Measurements from ENCODE around the gene ATG101. TPM values are rescaled to one million over a fixed set of nuclear protein-coding genes. Genes with fewer than 3 reads are reported as not detected.
A peak's percentile ranks its signal among the peaks of the same experiment; 100 is the strongest.

The ATG101 gene, protein sequence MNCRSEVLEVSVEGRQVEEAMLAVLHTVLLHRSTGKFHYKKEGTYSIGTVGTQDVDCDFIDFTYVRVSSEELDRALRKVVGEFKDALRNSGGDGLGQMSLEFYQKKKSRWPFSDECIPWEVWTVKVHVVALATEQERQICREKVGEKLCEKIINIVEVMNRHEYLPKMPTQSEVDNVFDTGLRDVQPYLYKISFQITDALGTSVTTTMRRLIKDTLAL
- 24.9 TPM for total RNA-seq
- long read RNA-seq, transcript ATG101-201 (4 exons, 1,439 nt): major isoform, 26 of 30 reads
- long read RNA-seq, partial matches to known transcripts: 1 of 30 reads
- long read RNA-seq, other reads (novel, unspliced or antisense): 0 of 30 reads

DNA sequence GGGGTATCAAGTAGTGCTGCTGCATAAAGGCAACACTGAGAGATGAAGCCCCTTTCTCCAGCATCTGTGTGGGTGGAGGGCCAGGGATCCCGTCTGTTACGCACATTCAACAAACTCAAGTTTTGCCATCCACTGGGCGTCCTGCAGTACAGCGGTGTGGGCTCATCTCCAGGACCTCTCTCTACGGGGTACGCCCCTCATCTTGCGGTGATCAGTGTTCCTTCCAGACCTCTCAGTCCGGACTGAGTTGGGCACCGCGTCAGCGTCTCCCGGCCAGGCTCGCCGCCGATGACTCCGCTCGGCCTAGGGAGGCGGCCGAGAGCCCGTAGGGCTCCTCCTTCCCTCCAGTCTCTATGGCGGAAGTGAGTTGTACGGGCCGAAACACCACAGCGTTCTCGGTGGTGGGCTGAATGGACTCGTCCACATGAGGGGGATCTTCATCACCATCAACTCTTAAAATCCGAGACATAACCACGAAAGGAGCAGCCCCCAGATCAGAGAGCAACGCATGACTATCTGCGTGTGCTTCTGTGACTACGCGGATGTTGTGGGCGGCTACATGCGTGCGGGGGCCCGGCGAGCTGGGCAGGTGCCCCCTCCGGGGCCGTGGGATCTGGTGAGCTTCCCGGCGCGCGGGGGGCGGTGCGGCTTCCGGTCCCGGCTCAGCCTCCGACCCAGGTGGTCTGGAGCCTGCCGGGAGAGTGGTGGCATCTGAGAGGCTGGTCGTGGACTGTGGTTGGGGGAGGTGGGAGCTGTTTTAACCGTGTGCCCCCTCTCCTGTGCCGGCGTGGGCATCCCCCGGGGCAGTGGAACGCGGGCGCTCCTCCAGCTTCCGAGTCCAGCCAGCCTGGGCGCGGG, at the start of gene ATG101:
Gene ATG101, plus strand, starts transcription at position 652 of the 858 bp plus-strand sequence. CDS start 3,673 bp downstream, outside the sequence.
- intact Hi-C loops (cut with DNase I): loop anchor here (1.0 kb wide), 2 partner anchors 18 to 44 kb away; partner anchors contain the start of gene NR4A1
- ATAC-seq (peak; percentile 99), DNase-seq (ENCODE audit: missing footprints) (peak; percentile 93)

- DNase-seq (ENCODE audit: missing footprints) (peak; percentile 68), ATAC-seq (no peak)
- intact Hi-C loops (cut with DNase I): no loop called here
Measured at GRCh38 chr12:52020539-52021336, 49.0 kb upstream of the ATG101 start.

DNA sequence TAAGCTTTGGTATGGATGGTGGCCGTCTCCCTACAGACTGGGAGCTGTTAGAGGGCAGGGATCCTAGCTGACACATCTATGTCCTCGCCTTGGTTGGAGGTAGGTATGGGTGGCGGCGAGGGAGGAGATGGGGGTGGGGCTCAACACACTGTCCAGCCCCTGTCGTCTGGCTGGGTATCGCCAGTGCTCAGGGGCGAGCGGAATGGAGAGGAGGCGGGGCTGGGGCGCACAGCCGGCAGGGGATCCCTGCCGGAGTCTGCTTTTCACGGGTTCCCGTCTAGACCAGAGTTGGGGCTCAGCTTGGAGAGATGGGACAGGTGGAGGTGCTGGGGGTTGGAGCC, 47.0 kb upstream of the ATG101 start:
- intact Hi-C loops (cut with DNase I): loop anchor here (1.0 kb wide), 2 partner anchors 19 to 30 kb away; no protein-coding TSS in a partner anchor
- ATAC-seq: no peak
- DNase-seq (ENCODE audit: missing footprints): no peak

DNA sequence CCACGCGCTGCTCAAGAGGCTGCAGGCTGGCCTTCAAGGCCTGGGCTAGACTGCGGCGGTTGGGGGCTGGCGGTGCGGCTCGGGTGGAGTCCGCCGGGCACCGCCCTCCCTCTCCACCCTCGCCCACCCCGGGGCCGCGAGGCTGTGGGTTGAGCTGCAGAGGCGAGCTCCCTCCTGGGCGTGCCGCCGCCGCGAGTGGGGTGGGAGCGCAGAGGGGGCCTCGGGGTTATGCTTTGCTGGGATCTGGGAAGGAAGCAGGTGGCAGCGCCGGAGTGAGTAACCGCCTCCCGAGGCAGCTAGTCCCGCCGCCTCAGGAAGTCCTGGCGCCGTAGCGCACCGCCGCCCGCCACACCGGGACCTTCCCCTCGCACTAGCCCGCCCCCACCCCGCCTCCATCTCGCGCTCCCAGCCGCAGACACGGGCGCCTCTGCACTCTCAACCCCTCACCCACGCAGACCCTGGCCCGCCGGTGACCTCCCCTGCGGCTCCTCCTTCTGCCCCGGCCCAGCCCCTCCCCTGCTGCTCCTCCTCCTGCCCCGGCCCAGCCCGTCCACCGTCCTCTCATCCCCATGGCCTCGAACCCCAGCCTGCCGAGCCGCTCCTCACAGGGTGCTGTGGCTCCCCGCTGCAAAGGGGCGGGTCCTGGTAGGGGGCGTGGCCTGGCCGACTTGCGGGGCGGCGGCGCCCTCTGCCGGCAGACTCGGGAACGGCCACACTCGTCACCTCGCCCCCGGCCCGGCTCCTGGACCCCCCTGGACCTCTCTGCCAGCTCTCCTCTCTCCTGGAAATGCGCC, 46.4 kb upstream of the ATG101 start:
- ATAC-seq (peak; percentile 62), DNase-seq (ENCODE audit: missing footprints) (peak; percentile 96)
- intact Hi-C loops (cut with DNase I): loop anchor here (1.0 kb wide), 2 partner anchors 19 to 30 kb away; no protein-coding TSS in a partner anchor

GRCh38 chr12:52023976-52024688, 45.6 kb upstream of the ATG101 start:
- peak; percentile 50 for DNase-seq (ENCODE audit: missing footprints)
- intact Hi-C loops (cut with DNase I): loop anchor here (1.0 to 2.0 kb wide), 3 partner anchors 20 to 95 kb away; no protein-coding TSS in a partner anchor
- ATAC-seq: no peak

DNA sequence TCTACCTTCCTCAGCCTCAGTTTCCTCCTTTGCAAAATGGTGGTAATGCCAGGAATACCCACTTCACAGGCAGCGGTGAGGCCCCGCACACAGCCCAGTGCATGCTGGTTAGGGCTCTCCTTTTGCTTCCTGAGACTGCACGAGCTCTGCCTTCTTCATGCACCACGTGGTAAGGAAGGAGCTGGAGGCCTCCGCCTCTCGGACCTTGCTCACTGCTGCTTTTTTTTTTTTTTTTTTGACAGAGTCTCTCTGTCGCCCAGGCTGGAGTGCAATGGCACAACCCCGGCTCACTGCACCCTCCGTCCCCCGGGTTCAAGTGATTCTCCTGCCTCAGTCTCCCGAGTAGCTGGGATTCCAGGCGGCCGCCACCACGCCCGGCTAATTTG, 44.9 kb upstream of the ATG101 start:
- DNase-seq (ENCODE audit: missing footprints) (peak; percentile 76), ATAC-seq (no peak)
- intact Hi-C loops (cut with DNase I): loop anchor here (1.0 to 2.0 kb wide), 4 partner anchors 26 to 94 kb away; partner anchors contain the start of genes ATG101 and NR4A1

GRCh38 chr12:52026263-52026662, 43.5 kb upstream of the ATG101 start:
- intact Hi-C loops (cut with DNase I): no loop called here
- ATAC-seq: peak; percentile 10
- no peak for DNase-seq (ENCODE audit: missing footprints)

GRCh38 chr12:52027085-52027843, 42.5 kb upstream of the ATG101 start:
- DNase-seq (ENCODE audit: missing footprints): peak; percentile 83
- ATAC-seq: peak; percentile 52
- intact Hi-C loops (cut with DNase I): no loop called here

- DNase-seq (ENCODE audit: missing footprints): no peak
- intact Hi-C loops (cut with DNase I): no loop called here
- ATAC-seq: peak; percentile 13
Measured at GRCh38 chr12:52029685-52030084, 40.1 kb upstream of the ATG101 start.

DNA sequence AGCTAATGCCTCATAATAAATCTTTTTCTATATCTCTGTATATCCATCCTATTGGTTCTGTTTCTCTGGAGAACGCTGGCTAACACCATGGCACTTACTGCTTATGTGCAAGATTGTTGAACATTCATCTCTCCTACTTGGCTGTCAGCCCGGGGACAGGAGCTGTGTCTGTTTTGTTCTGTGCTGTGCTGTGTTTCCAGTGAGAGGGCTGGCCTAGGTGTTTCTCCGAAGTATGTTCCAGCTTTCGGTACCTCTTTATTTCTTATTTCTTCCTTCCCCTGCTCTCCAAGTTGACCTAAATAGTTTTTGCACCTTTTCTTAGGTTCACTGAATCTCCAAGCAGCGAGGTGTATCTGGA, 37.4 kb upstream of the ATG101 start:
- DNase-seq (ENCODE audit: missing footprints) (no peak), ATAC-seq (peak; percentile 46)
- intact Hi-C loops (cut with DNase I): loop anchor here (2.0 kb wide), 1 partner anchor 94 kb away; no protein-coding TSS in a partner anchor

DNA sequence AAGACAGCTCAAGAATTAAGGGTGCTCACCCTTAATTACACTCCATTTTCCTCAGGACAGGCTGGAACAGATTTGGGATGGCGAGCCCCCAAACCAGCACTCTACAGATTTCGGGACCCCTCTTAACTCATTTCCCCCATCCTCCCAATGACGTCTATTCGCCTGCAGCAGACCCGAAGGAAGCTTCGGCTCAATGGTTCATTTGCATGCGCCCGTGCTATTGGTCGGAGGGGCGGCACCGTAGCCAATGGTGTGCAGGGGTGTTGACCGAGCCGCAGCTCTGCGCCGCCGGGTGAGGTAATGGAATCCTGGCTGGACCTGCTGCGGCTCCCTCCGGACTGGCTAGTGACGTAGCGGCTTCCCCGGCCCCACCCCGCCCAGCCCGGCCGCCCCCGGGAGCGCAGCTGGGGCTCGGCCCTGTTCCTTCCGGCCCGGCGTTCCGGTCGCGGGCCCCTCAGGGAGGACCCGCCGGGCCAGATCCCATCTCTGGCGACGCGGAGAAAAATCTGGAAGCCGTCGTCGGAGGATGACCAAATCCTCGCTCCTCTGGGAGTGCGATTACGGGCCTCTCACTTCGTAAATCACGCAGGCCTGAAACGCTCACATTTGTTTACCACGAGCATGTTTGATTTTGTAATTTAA, 36.9 kb upstream of the ATG101 start:
- DNase-seq (ENCODE audit: missing footprints) (peak; percentile 99), ATAC-seq (peak; percentile 93)
- intact Hi-C loops (cut with DNase I): loop anchor here (2.0 kb wide), 1 partner anchor 94 kb away; no protein-coding TSS in a partner anchor

DNA sequence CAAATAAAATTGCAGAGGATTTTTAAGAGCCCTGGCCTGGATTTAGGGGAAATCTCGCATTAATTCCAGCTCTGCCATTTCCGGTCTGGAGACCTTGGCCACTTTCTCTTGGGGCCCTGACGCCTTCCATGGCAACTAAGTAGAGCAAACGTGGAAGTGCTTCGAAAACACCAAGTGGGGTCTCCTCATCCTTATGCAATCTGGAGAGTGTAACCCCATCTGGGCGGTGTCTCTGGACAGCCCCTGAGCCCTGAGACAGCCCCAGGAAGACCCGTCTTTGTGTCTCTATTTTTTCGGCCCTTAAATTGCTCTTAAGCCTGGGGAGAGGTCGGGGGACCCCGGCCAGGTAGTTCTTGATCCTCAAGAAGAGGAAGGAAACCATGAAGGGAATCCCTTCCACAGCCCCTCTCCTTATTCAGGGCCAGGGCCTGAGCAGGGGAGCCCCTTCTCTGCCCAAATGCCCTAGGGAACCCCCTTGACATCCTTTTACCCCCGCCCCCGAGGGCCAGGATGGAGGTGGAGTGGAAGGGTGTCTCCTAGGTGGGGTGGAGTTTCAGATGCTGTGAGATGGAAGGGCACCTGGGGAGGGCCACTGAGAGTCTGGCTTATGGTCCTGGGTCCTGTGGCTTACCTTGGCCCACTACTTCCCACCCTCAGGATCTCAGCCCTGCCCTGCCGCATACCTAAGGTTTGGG, 36.2 kb upstream of the ATG101 start:
- intact Hi-C loops (cut with DNase I): loop anchor here (2.0 kb wide), 1 partner anchor 93 kb away; no protein-coding TSS in a partner anchor
- ATAC-seq (peak; percentile 0), DNase-seq (ENCODE audit: missing footprints) (no peak)

DNA sequence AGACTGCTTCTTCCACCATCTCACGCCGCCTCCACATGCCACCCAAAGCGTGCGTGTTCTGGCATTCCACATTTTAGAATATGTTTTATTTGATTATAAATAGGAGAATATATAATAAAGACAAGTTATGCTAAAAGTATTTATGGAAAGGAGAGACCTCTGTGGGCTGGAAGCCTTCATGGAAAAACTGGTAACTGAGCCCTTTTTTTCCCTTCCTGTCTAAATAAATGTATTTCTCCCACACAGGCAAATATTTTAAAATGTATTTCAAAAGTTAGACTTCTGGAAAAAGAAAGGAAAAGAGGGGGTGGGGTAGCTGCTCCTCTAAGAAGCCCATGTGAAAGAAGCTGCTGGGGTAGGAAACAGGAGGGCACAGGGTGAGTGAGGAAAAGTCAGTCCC, 34.6 kb upstream of the ATG101 start:
- DNase-seq (ENCODE audit: missing footprints): no peak
- intact Hi-C loops (cut with DNase I): no loop called here
- ATAC-seq: no peak

DNA sequence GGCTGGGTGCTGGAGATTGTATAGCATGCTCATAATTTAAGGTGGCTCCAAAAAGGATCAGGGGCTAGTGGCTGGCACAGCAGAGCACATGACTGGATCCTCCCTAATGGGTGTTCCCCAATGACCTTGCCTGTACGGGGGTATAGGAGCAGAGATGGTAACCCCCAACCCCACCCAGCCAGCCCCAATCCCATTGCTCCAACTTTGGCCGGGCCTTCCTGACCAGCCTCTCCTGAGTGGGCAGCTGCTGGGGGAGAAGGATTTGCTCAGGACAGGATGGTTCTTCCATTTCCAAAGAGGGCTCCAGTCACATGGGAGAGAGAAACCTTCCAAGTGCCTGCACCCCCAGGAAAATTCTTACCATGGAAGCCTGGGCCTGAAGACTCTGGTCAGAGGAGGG, 33.9 kb upstream of the ATG101 start:
- ATAC-seq (no peak), DNase-seq (ENCODE audit: missing footprints) (no peak)
- intact Hi-C loops (cut with DNase I): loop anchor here (2.0 kb wide), 1 partner anchor 15 kb away; the partner anchor contains the start of gene NR4A1

DNA sequence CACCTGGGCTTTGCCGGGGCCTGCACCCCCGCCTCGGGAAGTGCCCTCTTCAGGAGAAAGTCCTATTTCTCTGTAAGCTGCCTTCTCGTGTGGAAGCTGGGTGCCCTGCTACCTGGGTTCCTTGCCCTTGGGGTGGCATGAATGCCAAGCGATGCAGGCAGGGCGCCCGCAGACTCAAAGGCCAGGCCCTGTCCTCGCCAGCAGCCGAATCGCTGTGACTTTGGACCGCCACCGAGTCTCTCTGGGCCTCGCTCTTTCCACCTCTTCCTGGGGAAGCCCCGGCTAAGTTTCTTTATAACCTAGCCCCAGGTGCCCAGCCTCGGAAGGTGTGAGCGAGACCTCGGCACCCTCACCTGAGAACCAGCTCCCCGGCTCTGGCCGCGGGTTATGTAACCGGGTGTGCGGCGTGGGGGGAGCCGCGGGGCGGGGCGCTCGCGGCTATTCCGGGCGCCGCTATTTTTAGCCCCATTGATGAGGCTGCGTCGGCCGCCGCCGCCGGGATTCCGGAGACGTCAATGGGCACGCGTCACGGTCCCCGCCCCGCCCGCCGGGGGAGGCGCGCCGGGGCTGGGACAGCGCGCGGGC, 33.1 kb upstream of the ATG101 start:
- peak; percentile 94 for DNase-seq (ENCODE audit: missing footprints)
- ATAC-seq: peak; percentile 44
- intact Hi-C loops (cut with DNase I): loop anchor here (2.0 kb wide), 1 partner anchor 14 kb away; the partner anchor contains the start of gene NR4A1

All from Right ventricle myocardium inferior (tissue), 1 donor.